ENCODE measurements around the gene NTN5. TPM values are rescaled to one million over a fixed set of nuclear protein-coding genes. Genes with fewer than 3 reads are reported as not detected.

NTN5 gene
- total and polyA plus RNA-seq, 9 of the 15 experiments (the other 6 are each of a cell fraction or from before 2014, with no cell fraction given), result not detected

- no peak for TF ChIP-seq RBM22 (IDR thresholded peaks at IDR 0.05; ENCODE audit: low read depth, low read length, poor library complexity, severe bottlenecking)
- no peak for TF ChIP-seq SAFB (IDR thresholded peaks at IDR 0.05; ENCODE audit: borderline replicate concordance, low read depth, low read length)
- TF ChIP-seq ZNF282 (CRISPR knock-in tag; IDR thresholded peaks at IDR 0.05), result no peak
- TF ChIP-seq ZBTB11 (CRISPR knock-in tag; IDR thresholded peaks at IDR 0.05), result no peak
- TF ChIP-seq PRMT5 (CRISPR knock-in tag; IDR thresholded peaks at IDR 0.05), result no peak
- TF ChIP-seq CXXC5 (CRISPR knock-in tag; IDR thresholded peaks at IDR 0.05), result peak; percentile 41
- TF ChIP-seq TAL1 (IDR thresholded peaks at IDR 0.05), result no peak
- no peak for TF ChIP-seq KDM5B (IDR thresholded peaks at IDR 0.05; ENCODE audit: insufficient replicate concordance, low read depth, low read length)
- peak; percentile 88 for TF ChIP-seq ZNF512 (tag; IDR thresholded peaks at IDR 0.05)
- 0 out of 2 replicates have a peak, but pooled peaks have one; percentile 81 for TF ChIP-seq DNMT1 (IDR thresholded peaks at IDR 0.05)
- peak; percentile 49; the same call in 1 of the 2 replicates for TF ChIP-seq SIN3B (IDR thresholded peaks at IDR 0.05; ENCODE audit: low read depth)
- TF ChIP-seq POU5F1 (IDR thresholded peaks at IDR 0.05; ENCODE audit: borderline replicate concordance, low read depth, low read length, partially characterized antibody), result no peak
- peak; percentile 31; the same call in 1 of the 2 replicates for TF ChIP-seq PHF8 (IDR thresholded peaks at IDR 0.05; ENCODE audit: borderline replicate concordance, low read length)
- no peak for TF ChIP-seq ZKSCAN8 (CRISPR knock-in tag; IDR thresholded peaks at IDR 0.05)
- TF ChIP-seq CEBPZ (IDR thresholded peaks at IDR 0.05; ENCODE audit: borderline replicate concordance, low read depth, low read length), result no peak
- no peak for TF ChIP-seq TCFL5 (CRISPR knock-in tag; conservative IDR thresholded peaks at IDR 0.05)
- no peak for TF ChIP-seq CREBBP (IDR thresholded peaks at IDR 0.05; ENCODE audit: low read depth, low read length)
- no peak for TF ChIP-seq PRPF4 (IDR thresholded peaks at IDR 0.05; ENCODE audit: insufficient read depth, low read depth, low read length, poor library complexity, severe bottlenecking)
- no peak for TF ChIP-seq ZNF589 (CRISPR knock-in tag; IDR thresholded peaks at IDR 0.05; ENCODE audit: low read depth)
These were observed 26.7 kb downstream of the NTN5 start, which contains the start of gene CA11 (continued) for GRCh38 chr19:48646001-48646721.
